ENCODE measurements around the gene IL25. TPM values are rescaled to one million over a fixed set of nuclear protein-coding genes. Genes with fewer than 3 reads are reported as not detected.

IL25 gene
- total and polyA plus RNA-seq, 2 of the 4 experiments (the other 2 are of a cell fraction), result not detected

DNA sequence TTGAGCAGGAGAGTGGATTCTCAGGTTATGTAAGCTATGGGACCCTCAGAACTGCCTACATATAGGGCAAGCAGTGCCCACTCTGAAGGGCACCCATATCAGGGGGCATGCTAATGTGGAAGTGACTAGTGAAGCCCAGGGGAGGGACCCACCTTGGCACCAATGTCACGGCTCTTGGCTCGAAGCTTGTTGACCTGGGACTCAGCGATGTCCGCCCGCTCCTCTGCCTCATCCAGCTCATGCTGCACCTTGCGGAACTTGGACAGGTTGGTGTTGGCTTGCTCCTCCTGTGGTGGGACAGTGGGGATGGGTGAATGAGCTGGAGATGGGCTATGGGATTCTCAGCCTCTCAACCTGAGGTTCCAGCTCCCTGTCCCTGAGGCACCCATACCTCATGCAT is 9.7 kb downstream of the IL25 start:
- H2BK15ac ChIP-seq (ENCODE audit: low read depth, low read length), result no peak overlapping the region
- H3K23ac ChIP-seq (ENCODE audit: low read depth, low read length), result no peak overlapping the region
- no peak overlapping the region for H2AFZ ChIP-seq (replicated peaks; ENCODE audit: low read length, poor library complexity)
- DNase-seq, result no peak
- TF ChIP-seq RCOR1 (IDR thresholded peaks at IDR 0.05; ENCODE audit: insufficient replicate concordance, low read length) (no peak), SMC3 (IDR thresholded peaks at IDR 0.05; ENCODE audit: low read depth, low read length) (no peak), POLR2A (IDR thresholded peaks at IDR 0.05; ENCODE audit: low read depth, low read length) (no peak), MAZ (IDR thresholded peaks at IDR 0.05; ENCODE audit: borderline replicate concordance, low read depth, low read length) (no peak), BHLHE40 (IDR thresholded peaks at IDR 0.05; ENCODE audit: low read depth, low read length) (no peak)
- TF ChIP-seq, protein P1, sequence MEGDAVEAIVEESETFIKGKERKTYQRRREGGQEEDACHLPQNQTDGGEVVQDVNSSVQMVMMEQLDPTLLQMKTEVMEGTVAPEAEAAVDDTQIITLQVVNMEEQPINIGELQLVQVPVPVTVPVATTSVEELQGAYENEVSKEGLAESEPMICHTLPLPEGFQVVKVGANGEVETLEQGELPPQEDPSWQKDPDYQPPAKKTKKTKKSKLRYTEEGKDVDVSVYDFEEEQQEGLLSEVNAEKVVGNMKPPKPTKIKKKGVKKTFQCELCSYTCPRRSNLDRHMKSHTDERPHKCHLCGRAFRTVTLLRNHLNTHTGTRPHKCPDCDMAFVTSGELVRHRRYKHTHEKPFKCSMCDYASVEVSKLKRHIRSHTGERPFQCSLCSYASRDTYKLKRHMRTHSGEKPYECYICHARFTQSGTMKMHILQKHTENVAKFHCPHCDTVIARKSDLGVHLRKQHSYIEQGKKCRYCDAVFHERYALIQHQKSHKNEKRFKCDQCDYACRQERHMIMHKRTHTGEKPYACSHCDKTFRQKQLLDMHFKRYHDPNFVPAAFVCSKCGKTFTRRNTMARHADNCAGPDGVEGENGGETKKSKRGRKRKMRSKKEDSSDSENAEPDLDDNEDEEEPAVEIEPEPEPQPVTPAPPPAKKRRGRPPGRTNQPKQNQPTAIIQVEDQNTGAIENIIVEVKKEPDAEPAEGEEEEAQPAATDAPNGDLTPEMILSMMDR (conservative IDR thresholded peaks at IDR 0.05; ENCODE audit: low read depth, low read length), result no peak
- TF ChIP-seq, protein P2, sequence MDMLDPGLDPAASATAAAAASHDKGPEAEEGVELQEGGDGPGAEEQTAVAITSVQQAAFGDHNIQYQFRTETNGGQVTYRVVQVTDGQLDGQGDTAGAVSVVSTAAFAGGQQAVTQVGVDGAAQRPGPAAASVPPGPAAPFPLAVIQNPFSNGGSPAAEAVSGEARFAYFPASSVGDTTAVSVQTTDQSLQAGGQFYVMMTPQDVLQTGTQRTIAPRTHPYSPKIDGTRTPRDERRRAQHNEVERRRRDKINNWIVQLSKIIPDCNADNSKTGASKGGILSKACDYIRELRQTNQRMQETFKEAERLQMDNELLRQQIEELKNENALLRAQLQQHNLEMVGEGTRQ (IDR thresholded peaks at IDR 0.05; ENCODE audit: low read depth, low read length), result no peak
- no peaks in the 10 kb centered on the region for H3K36me3 ChIP-seq (ENCODE audit: control insufficient read depth, insufficient read depth, low read length)
- no peak overlapping the region for H2BK20ac ChIP-seq (ENCODE audit: low read depth, low read length)
- no peak overlapping the region for H3K14ac ChIP-seq (replicated peaks; ENCODE audit: low read depth, low read length)
- no peaks in the 10 kb centered on the region for H3K4me1 ChIP-seq (ENCODE audit: control insufficient read depth, insufficient read depth, low read length)
- H3K9me1 ChIP-seq (ENCODE audit: insufficient read depth, low read length), result no peaks in the 10 kb centered on the region
- ChIA-PET CTCF (no interaction called here), POLR2A (ENCODE audit: unreplicated experiment) (no interaction called here)
- BruUV-seq (replicated peaks), result no TSS peak
- no peak overlapping the region for H4K5ac ChIP-seq (ENCODE audit: low read depth, low read length)
- no peaks in the 10 kb centered on the region for H4K20me1 ChIP-seq (ENCODE audit: insufficient read depth, low read length)
- in situ Hi-C loops (cut with MboI; ENCODE audit: low sequenced_read_pairs) (no loop called here), dilution Hi-C loops (cut with HindIII; ENCODE audit: low sequenced_read_pairs, unreplicated experiment) (no loop called here), intact Hi-C loops (cut with micrococcal nuclease) (no loop called here)
- no peak overlapping the region for H3K4me3 ChIP-seq (ENCODE audit: insufficient read depth, low read depth, low read length)
- no peak for ATAC-seq (ENCODE audit: low read depth)
- WGBS, 2 experiments (ENCODE audit: extremely low coverage in 2 of 2, insufficient read length in 1 of 2), result no CpG with 5 or more reads among the region's 6 CpGs
- H3K27ac ChIP-seq (ENCODE audit: insufficient read depth, low read length), result no peak overlapping the region
- H2BK120ac ChIP-seq (ENCODE audit: low read depth, low read length), result no peak overlapping the region
- H2AK5ac ChIP-seq (ENCODE audit: low read depth, low read length), result no peak overlapping the region
- no peak overlapping the region for H2AK9ac ChIP-seq (replicated peaks; ENCODE audit: low read depth, low read length, poor library complexity)
- H4K8ac ChIP-seq (ENCODE audit: low read depth in 2 of 2, low read length in 2 of 2), result no peak overlapping the region
- no peak overlapping the region for H3K4me2 ChIP-seq (ENCODE audit: low read depth, low read length)
- H3K9ac ChIP-seq (ENCODE audit: low read depth, low read length), result no peak overlapping the region
- peaks cover 45% of the 10 kb centered on the region for H3K27me3 ChIP-seq (ENCODE audit: control insufficient read depth, insufficient read depth, low read length)
- no peak overlapping the region for H4K91ac ChIP-seq (ENCODE audit: insufficient read depth, low read depth, low read length)
- no peaks in the 10 kb centered on the region for H3K9me3 ChIP-seq (ENCODE audit: control insufficient read depth, insufficient read depth, low read length)
- H3K56ac ChIP-seq (ENCODE audit: extremely low read depth, insufficient read depth, low read length), result no peak overlapping the region
- no peak overlapping the region for H3K4ac ChIP-seq (ENCODE audit: low read depth, low read length)
- no peak overlapping the region for H3K18ac ChIP-seq (ENCODE audit: low read depth, low read length)
- H2BK5ac ChIP-seq (ENCODE audit: low read depth, low read length, poor library complexity, severe bottlenecking), result no peak overlapping the region
- H3K79me1 ChIP-seq (ENCODE audit: low read depth in 1 of 2, low read length in 2 of 2), result no peaks in the 10 kb centered on the region
